ENCODE data around the gene SRGAP2C. TPM values are rescaled to one million over a fixed set of nuclear protein-coding genes. Genes with fewer than 3 reads are reported as not detected.
"Not testable (repeated sequence)": the region's sequence is repeated elsewhere in the genome, so short reads cannot be mapped to it uniquely, and the experiment has no call there.

The SRGAP2C gene
- total RNA-seq: 10 to 100 TPM in 1 of 2 donors, 1 to 10 TPM in 1; 5.9 to 11.9 TPM
- polyA plus RNA-seq: 1 to 10 TPM; 1.9 to 2.7 TPM

GRCh38 chr1:121184290-121185127 is at the start of gene SRGAP2C, which contains the start of gene FAM72B:
SRGAP2C (plus strand) TSS chr1:121184975; CDS start chr1:121187447, 2,472 bp downstream.
FAM72B (minus strand) TSS chr1:121184340; CDS start chr1:121183489, 851 bp downstream.
- H3K36me3 ChIP-seq (ENCODE audit: control insufficient read depth in 4 of 4, insufficient read depth in 3 of 4, low read depth in 1 of 4, low read length in 3 of 4); H3K9me3 ChIP-seq (ENCODE audit: control insufficient read depth in 4 of 4, low read length in 3 of 4); H3K9ac ChIP-seq (ENCODE audit: low read depth in 1 of 2, low read length in 2 of 2); H3K4me1 ChIP-seq (ENCODE audit: control insufficient read depth in 4 of 4, insufficient read depth in 4 of 4, low read length in 3 of 4); H3K27me3 ChIP-seq (ENCODE audit: control insufficient read depth in 4 of 4, insufficient read depth in 4 of 4, low read length in 3 of 4): not testable (repeated sequence)
- WGBS: under 1% methylated on average over 39 of the region's 54 CpGs
- DNase-seq (ENCODE audit: low spot score): peak; percentile 87
- peak; percentile 18 to 32 for TF ChIP-seq EGR1 (IDR thresholded peaks at IDR 0.05; ENCODE audit: low read depth in 2 of 2)
- TF ChIP-seq SP1 (IDR thresholded peaks at IDR 0.05): peak; percentile 79
- TF ChIP-seq GABPA (IDR thresholded peaks at IDR 0.05 in 1 of 2, conservative IDR thresholded peaks at IDR 0.05 in 1 of 2): peak in 1 of 2 donors; percentile 35
- peak in 1 of 2 donors; percentile 19 for TF ChIP-seq HNF4A (conservative IDR thresholded peaks at IDR 0.05)
- peak; percentile 53 to 67 for TF ChIP-seq RXRA (IDR thresholded peaks at IDR 0.05)
- Histone ChIP-seq H3K27ac (ENCODE audit: low read depth in 1 of 2, low read length in 2 of 2) (peak within 1 kb of the TSS in 1 of 2 donors; percentile 54), H3K4me3 (ENCODE audit: low read depth in 1 of 3, low read length in 3 of 3) (peak within 1 kb of the TSS in 2 of 3 donors; percentile 29 to 30)

- H3K36me3 ChIP-seq (ENCODE audit: control insufficient read depth in 4 of 4, insufficient read depth in 3 of 4, low read depth in 1 of 4, low read length in 3 of 4); H3K4me3 ChIP-seq (ENCODE audit: low read depth in 1 of 3, low read length in 3 of 3); H3K27ac ChIP-seq (ENCODE audit: low read depth in 1 of 2, low read length in 2 of 2); H3K9me3 ChIP-seq (ENCODE audit: control insufficient read depth in 4 of 4, low read length in 3 of 4); H3K4me1 ChIP-seq (ENCODE audit: control insufficient read depth in 4 of 4, insufficient read depth in 4 of 4, low read length in 3 of 4); DNase-seq (ENCODE audit: low spot score); H3K9ac ChIP-seq (ENCODE audit: low read depth in 1 of 2, low read length in 2 of 2); H3K27me3 ChIP-seq (ENCODE audit: control insufficient read depth in 4 of 4, insufficient read depth in 4 of 4, low read length in 3 of 4): not testable (repeated sequence)
- no CpG with 5 or more reads among the region's 6 CpGs for WGBS
Measured at GRCh38 chr1:121140393-121140792, 44.4 kb upstream of the SRGAP2C start.

- WGBS: 3% methylated on average over 2 of the region's 9 CpGs
Measured at GRCh38 chr1:121148489-121149190, 36.1 kb upstream of the SRGAP2C start.

GRCh38 chr1:121151294-121151693 is 33.5 kb upstream of the SRGAP2C start:
- H3K4me1 ChIP-seq (ENCODE audit: control insufficient read depth in 4 of 4, insufficient read depth in 4 of 4, low read length in 3 of 4); H3K27me3 ChIP-seq (ENCODE audit: control insufficient read depth in 4 of 4, insufficient read depth in 4 of 4, low read length in 3 of 4); H3K4me3 ChIP-seq (ENCODE audit: low read depth in 1 of 3, low read length in 3 of 3); DNase-seq (ENCODE audit: low spot score); H3K9me3 ChIP-seq (ENCODE audit: control insufficient read depth in 4 of 4, low read length in 3 of 4); H3K9ac ChIP-seq (ENCODE audit: low read depth in 1 of 2, low read length in 2 of 2); H3K27ac ChIP-seq (ENCODE audit: low read depth in 1 of 2, low read length in 2 of 2); H3K36me3 ChIP-seq (ENCODE audit: control insufficient read depth in 4 of 4, insufficient read depth in 3 of 4, low read depth in 1 of 4, low read length in 3 of 4): not testable (repeated sequence)
- WGBS: 80% methylated on average over 1 of the region's 1 CpG

More at GRCh38 chr1:121148489-121149190, 36.1 kb upstream of the SRGAP2C start:
- not testable (repeated sequence) for H3K9me3 ChIP-seq (ENCODE audit: control insufficient read depth in 4 of 4, low read length in 3 of 4); H3K4me1 ChIP-seq (ENCODE audit: control insufficient read depth in 4 of 4, insufficient read depth in 4 of 4, low read length in 3 of 4); H3K36me3 ChIP-seq (ENCODE audit: control insufficient read depth in 4 of 4, insufficient read depth in 3 of 4, low read depth in 1 of 4, low read length in 3 of 4); H3K27ac ChIP-seq (ENCODE audit: low read depth in 1 of 2, low read length in 2 of 2); DNase-seq (ENCODE audit: low spot score); H3K9ac ChIP-seq (ENCODE audit: low read depth in 1 of 2, low read length in 2 of 2); H3K4me3 ChIP-seq (ENCODE audit: low read depth in 1 of 3, low read length in 3 of 3); H3K27me3 ChIP-seq (ENCODE audit: control insufficient read depth in 4 of 4, insufficient read depth in 4 of 4, low read length in 3 of 4)

GRCh38 chr1:121152788-121153187 is 32.0 kb upstream of the SRGAP2C start:
- not testable (repeated sequence) for DNase-seq (ENCODE audit: low spot score); H3K27me3 ChIP-seq (ENCODE audit: control insufficient read depth in 4 of 4, insufficient read depth in 4 of 4, low read length in 3 of 4); H3K4me3 ChIP-seq (ENCODE audit: low read depth in 1 of 3, low read length in 3 of 3); H3K27ac ChIP-seq (ENCODE audit: low read depth in 1 of 2, low read length in 2 of 2); H3K9ac ChIP-seq (ENCODE audit: low read depth in 1 of 2, low read length in 2 of 2); H3K36me3 ChIP-seq (ENCODE audit: control insufficient read depth in 4 of 4, insufficient read depth in 3 of 4, low read depth in 1 of 4, low read length in 3 of 4); H3K4me1 ChIP-seq (ENCODE audit: control insufficient read depth in 4 of 4, insufficient read depth in 4 of 4, low read length in 3 of 4); H3K9me3 ChIP-seq (ENCODE audit: control insufficient read depth in 4 of 4, low read length in 3 of 4)

- not testable (repeated sequence) for H3K4me1 ChIP-seq (ENCODE audit: control insufficient read depth in 4 of 4, insufficient read depth in 4 of 4, low read length in 3 of 4); DNase-seq (ENCODE audit: low spot score); H3K27me3 ChIP-seq (ENCODE audit: control insufficient read depth in 4 of 4, insufficient read depth in 4 of 4, low read length in 3 of 4); H3K4me3 ChIP-seq (ENCODE audit: low read depth in 1 of 3, low read length in 3 of 3); H3K9me3 ChIP-seq (ENCODE audit: control insufficient read depth in 4 of 4, low read length in 3 of 4); H3K27ac ChIP-seq (ENCODE audit: low read depth in 1 of 2, low read length in 2 of 2); H3K9ac ChIP-seq (ENCODE audit: low read depth in 1 of 2, low read length in 2 of 2); H3K36me3 ChIP-seq (ENCODE audit: control insufficient read depth in 4 of 4, insufficient read depth in 3 of 4, low read depth in 1 of 4, low read length in 3 of 4)
- WGBS: 80% methylated on average over 1 of the region's 2 CpGs
Measured at GRCh38 chr1:121154811-121155210, 30.0 kb upstream of the SRGAP2C start.
